Adipose tissue (tissue), 3 donors: ENCODE results near the gene SLC24A3. TPM values are rescaled to one million over a fixed set of nuclear protein-coding genes. Genes with fewer than 3 reads are reported as not detected.

Experiments used
- H3K27ac ChIP-seq: one replicate; pipeline ENCODE4 v1.5.1; 2013; ENCODE audit warnings: low read depth, low read length
- WGBS, 3 donors: extraction: QIAGEN DNeasy Blood & Tissue Kit; methylation state at CpG; one replicate each; pipeline ENCODE4 v1.1.7; 2013; 5-methylcytosine and 5-hydroxymethylcytosine counted together
- polyA plus RNA-seq, 3 donors: library from polyadenylated mRNA; stranded (reverse); fragments of 200-250 nt; gene quantifications; one replicate each; pipeline ENCODE4 v1.2.3, GENCODE V29; 2013
- donor health status: healthy with polysubstance abuse.
- donor health status: Bipolar disorder and iron deficiency.
- donor health status: healthy.

SLC24A3 gene
- polyA plus RNA-seq, 3 donors = 0.86 to 11.5 (median 6.5) TPM

GRCh38 chr20:19232997-19233794 is 20.8 kb downstream of the SLC24A3 start:
- H3K27ac ChIP-seq = no peak overlapping the region
- 27 to 52% (median 33%) methylated on average over 12 of the region's 12 CpGs for WGBS, 3 donors

- WGBS, 3 donors = 77 to 84% (median 79%) methylated on average over 7 of the region's 7 CpGs
- no peak overlapping the region for H3K27ac ChIP-seq
These were observed 24.1 kb downstream of the SLC24A3 start for GRCh38 chr20:19236371-19237055.

- no peak overlapping the region for H3K27ac ChIP-seq
- WGBS, 3 donors = 48 to 67% (median 66%) methylated on average over 13 of the region's 13 CpGs
These were observed 29.0 kb downstream of the SLC24A3 start for GRCh38 chr20:19241440-19241839.

- WGBS, 3 donors = 71 to 93% (median 88%) methylated on average over 8 of the region's 8 CpGs
- no peak overlapping the region for H3K27ac ChIP-seq
These were observed 31.8 kb downstream of the SLC24A3 start for GRCh38 chr20:19244291-19244690.

- no peak overlapping the region for H3K27ac ChIP-seq
- 68 to 75% (median 72%) methylated on average over 6 of the region's 6 CpGs for WGBS, 3 donors
These were observed 36.9 kb downstream of the SLC24A3 start for GRCh38 chr20:19249106-19249879.

- no peak overlapping the region for H3K27ac ChIP-seq
These were observed 37.9 kb downstream of the SLC24A3 start for GRCh38 chr20:19250346-19250745.

- 66 to 90% (median 82%) methylated on average over 4 of the region's 4 CpGs for WGBS, 3 donors
- no peak overlapping the region for H3K27ac ChIP-seq
These were observed 39.1 kb downstream of the SLC24A3 start for GRCh38 chr20:19251506-19251905.

GRCh38 chr20:19251958-19252357 is 39.5 kb downstream of the SLC24A3 start:
- WGBS, 3 donors = 53 to 72% (median 63%) methylated on average over 3 of the region's 3 CpGs
- no peak overlapping the region for H3K27ac ChIP-seq

GRCh38 chr20:19252451-19253120 is 40.1 kb downstream of the SLC24A3 start:
- 41 to 57% (median 44%) methylated on average over 5 of the region's 5 CpGs for WGBS, 3 donors
- no peak overlapping the region for H3K27ac ChIP-seq

- no peak overlapping the region for H3K27ac ChIP-seq
- 81 to 86% (median 84%) methylated on average over 5 of the region's 5 CpGs for WGBS, 3 donors
These were observed 40.9 kb downstream of the SLC24A3 start for GRCh38 chr20:19253316-19253715.

GRCh38 chr20:19253916-19254820 is 41.7 kb downstream of the SLC24A3 start:
- no peak overlapping the region for H3K27ac ChIP-seq
- WGBS, 3 donors = 65 to 76% (median 66%) methylated on average over 13 of the region's 13 CpGs

GRCh38 chr20:19254956-19255355 is 42.5 kb downstream of the SLC24A3 start:
- 52 to 77% (median 60%) methylated on average over 4 of the region's 4 CpGs for WGBS, 3 donors
- no peak overlapping the region for H3K27ac ChIP-seq

- 78 to 91% (median 91%) methylated on average over 2 of the region's 2 CpGs for WGBS, 3 donors
- no peak overlapping the region for H3K27ac ChIP-seq
These were observed 43.6 kb downstream of the SLC24A3 start for GRCh38 chr20:19256085-19256484.

- WGBS, 3 donors = 58 to 76% (median 74%) methylated on average over 11 of the region's 11 CpGs
- H3K27ac ChIP-seq = no peak overlapping the region
These were observed 44.6 kb downstream of the SLC24A3 start for GRCh38 chr20:19256906-19257595.

GRCh38 chr20:19257865-19258264 is 45.4 kb downstream of the SLC24A3 start:
- 65 to 83% (median 74%) methylated on average over 6 of the region's 6 CpGs for WGBS, 3 donors
- no peak overlapping the region for H3K27ac ChIP-seq

- H3K27ac ChIP-seq = no peak overlapping the region
- WGBS, 3 donors = 69 to 83% (median 76%) methylated on average over 7 of the region's 7 CpGs
These were observed 46.7 kb downstream of the SLC24A3 start for GRCh38 chr20:19259141-19259591.
